ENCODE data around the gene MUTYH.

The MUTYH gene

DNA sequence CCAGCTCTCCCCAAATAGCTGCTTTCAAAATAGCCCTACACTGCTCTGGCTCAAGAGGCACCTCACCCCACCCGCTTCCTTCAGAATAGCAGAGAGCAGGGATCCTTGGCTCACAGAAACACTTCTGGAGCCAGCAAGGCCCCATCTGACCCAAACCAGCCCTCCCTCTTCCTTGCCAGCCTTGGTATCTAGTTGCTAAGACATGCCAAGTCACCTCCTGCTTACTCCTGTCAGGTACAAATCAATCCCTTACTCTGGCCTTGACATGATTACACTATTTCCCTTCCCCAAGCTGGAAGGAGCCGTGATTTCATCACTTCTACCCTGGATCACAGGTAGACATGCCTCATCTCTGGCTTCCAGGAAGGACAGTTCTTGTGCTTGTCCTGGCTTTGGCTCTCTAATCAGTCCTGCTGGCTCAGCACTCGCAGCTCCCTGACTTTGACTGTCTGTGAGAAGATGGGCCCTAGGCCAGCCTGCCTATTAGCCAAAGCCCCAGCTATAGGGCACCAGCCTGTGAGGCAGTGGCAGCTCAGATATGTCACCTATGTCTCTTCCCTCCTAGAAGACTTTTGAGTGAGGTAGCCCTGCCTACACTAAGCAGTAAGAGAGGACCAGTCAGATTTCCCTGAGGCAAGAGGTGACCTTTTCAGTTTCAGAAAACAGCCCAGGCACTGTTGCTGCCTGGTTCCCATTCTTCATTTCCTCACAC, 8.9 kb upstream of the MUTYH start:
- DNase-seq (ENCODE audit: low read depth), result no peak

- DNase-seq (ENCODE audit: low read depth), result no peak
Measured at GRCh38 chr1:45348609-45348965, 8.3 kb upstream of the MUTYH start.

- no peak for DNase-seq (ENCODE audit: low read depth)
Measured at GRCh38 chr1:45348020-45348419, 7.8 kb upstream of the MUTYH start.

DNA sequence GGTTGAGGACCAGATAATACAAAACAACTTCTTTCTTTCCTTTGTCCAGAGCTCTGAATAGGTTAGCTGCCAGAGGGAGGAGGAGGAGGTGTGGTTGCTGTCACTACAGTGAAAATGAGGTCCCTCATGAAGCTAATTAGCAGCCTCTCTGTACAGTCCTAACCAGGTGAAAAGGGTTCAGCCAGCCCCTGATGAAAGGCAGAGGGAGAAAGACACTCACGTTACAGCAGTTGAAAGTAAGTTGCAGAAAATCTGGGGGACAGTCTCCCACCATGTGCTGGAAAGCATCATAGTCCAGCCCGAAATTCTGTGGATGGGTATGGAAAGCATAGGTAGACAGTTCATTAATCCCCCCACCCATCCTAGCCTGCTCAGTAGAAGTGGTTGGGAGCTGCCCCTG, 6.2 kb upstream of the MUTYH start:
- no peak for DNase-seq (ENCODE audit: low read depth)

DNA sequence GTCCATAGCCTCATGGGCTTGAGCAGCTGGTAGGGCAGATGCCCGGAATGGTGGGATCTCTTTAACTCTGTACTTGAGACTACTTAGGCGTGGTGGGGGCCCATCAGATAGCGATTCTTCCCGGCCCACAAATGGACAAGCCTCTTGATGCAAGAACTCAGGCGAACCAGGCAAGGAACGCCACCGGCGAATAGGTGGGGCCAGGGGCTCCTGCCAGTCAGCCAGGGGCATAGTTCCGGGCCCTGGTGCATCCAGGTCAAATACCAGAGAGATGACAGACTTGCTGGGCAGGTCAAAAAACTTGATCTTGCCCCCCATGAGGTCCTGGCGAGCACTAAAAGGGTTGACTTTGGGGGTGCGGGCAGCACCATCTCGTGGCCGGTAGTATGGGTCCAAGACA, 4.8 kb upstream of the MUTYH start:
- no peak for DNase-seq (ENCODE audit: low read depth)

DNA sequence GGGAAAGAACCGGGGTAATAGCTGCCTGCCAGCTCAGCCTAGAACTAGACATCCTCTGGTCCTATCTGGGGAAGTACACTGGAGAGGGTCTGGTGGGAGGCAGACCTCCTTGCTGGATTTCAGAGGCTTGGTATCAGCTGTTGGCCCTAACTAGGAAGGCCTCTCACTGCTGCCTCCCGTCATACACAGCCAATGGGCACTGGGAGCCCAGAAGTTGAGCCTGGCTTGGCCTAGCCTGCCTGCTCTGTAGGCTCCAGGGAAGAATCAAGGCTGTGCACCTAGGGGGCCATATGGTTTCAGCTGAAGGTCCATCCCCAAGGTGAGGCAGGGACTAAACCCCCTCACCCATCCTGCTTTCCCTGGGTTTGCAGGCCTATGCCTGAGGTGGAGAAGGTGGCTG, 4.3 kb upstream of the MUTYH start:
- DNase-seq (ENCODE audit: low read depth), result no peak

- no peak for DNase-seq (ENCODE audit: low read depth)
Measured at GRCh38 chr1:45340816-45341466, 701 bp upstream of the MUTYH start.

- DNase-seq (ENCODE audit: low read depth), result no peak
Measured at GRCh38 chr1:45337630-45338325, 2.5 kb downstream of the MUTYH start.

DNA sequence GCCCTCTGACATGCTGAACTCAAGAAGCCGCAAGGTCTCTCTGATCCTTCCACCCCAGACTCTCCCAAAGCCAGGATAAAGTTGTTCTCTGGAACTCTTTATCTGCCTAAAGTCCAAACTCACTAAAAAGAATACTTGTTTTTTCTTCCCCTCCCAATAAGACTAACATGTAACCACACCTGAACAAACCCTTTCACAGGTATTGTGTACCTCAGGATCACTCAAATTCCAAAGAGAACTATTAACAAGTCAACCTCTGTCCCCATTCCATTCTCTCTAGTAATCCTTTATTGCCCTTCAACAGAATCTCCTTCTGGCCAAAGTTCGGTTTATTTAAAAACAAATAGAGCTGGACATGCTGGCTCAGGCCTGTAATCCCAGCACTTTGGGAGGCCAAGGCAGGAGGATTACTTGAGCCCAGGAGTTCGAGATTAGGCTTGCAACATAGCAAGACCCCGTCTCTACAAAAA, 4.3 kb downstream of the MUTYH start:
- DNase-seq (ENCODE audit: low read depth), result no peak

DNA sequence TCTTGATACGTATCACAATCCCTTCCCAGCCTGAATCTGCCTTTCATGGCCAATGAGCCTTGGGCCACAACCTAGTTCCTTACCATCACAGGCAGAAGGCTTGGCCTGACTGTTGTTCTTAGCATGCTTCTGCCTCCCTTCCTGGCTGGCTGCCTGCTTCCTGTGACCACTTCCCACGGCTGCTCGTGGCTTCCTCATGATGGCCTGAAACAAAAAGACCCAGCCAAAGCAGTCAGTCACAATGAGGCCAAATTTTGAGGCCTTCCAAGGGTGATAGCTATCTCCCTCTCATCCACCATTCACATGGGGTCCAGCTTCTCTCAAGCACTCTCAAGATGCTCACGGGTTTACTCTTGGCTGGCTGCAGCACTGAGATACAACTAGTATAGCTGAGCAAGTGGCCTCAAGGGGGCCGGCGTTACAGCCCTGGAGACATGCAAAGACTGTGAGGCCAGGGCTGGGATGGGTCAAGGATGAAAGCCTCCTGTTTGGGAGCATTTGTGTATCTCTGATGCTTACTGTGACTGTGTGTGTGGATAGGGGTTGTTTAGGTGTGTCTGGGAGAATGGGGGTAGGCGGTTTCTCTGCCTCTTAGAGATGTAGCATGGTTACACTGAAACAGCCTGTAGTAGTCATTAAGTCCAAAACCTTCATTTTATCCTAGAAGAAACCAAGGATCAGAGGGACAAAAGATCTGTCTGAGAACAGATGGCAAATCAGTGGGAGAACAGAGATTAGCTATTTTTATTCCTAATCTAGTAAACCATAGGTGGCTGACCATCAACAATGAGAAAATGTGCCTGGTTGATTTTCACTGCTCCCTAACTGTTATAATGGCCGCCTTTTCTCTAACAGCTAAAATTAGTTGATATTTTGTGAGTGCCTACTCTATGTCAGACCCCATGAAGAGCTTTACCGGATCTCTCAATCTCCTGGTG, 5.7 kb downstream of the MUTYH start:
- no peak for DNase-seq (ENCODE audit: low read depth)

DNA sequence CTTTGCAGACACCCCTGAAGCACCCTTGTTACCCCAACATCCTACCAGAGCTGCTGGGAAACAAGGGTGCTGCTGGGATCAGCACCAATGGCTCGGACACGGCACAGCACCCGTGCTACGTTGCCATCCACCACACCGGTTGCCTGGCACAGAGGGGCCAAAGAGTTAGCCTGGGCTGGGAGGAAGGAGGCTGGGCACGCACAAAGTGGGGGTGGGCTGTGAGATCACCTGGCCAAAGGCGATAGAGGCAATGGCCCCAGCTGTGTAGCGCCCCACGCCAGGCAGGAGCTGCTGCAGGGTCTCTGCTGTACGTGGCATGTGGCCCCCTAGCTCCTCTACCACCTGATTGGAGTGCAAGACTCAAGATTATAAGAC, 7.9 kb downstream of the MUTYH start:
- no peak for DNase-seq (ENCODE audit: low read depth)

DNA sequence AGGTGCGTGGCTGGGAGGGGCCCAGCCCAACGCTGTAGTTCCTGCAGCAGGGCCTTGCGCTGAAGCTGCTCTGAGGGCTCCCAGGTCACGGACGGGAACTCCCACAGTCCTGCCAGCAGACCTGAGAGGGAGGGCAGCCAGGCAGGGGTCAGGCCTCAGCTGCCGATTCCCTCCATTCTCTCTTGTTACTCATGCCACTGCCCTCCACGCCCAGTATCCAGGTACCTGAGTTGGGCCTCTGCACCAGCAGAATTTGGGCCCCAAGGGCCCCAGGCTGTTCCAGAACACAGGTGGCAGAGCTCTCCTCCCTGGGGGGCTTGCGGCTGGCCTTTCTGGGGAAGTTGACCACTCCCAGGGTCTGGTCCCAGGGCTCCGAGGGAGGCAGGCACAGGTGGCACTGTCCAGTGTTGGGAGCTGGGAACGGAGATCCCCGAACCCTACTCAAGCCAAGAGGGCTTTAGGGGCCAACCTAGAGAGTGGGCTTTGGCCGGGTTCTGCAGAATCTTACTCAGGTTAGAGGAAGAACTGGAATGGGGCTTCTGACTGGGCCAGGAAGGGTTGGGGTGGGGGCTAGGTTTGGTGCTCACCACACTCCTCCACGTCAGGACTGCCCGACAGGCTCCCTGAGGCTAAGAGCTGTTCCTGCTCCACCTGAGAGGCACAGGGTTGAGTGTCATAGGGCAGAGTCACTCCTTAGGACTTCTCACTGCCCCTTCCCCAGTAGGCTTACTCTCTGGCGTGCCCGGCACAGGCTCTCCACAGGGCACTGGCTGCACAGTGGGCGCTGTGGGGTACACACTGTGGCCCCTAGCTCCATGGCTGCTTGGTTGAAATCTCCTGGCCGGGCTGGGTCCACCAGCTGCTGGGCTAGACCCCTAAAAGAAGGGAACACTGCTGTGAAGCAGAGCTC, 8.5 kb downstream of the MUTYH start:
- no peak for DNase-seq (ENCODE audit: low read depth)

GRCh38 chr1:45329445-45329844, 10.8 kb downstream of the MUTYH start:
- DNase-seq (ENCODE audit: low read depth), result no peak

GRCh38 chr1:45328680-45329079, 11.6 kb downstream of the MUTYH start:
- DNase-seq (ENCODE audit: low read depth), result no peak

- DNase-seq (ENCODE audit: low read depth), result no peak
Measured at GRCh38 chr1:45327644-45328515, 12.4 kb downstream of the MUTYH start.

GRCh38 chr1:45326627-45327623, 13.3 kb downstream of the MUTYH start, which contains the start of gene HPDL:
Gene HPDL, plus strand, starts transcription at chr1:45326895. Its CDS starts 254 bp downstream, at chr1:45327149.
- DNase-seq (ENCODE audit: low read depth), result no peak

DNA sequence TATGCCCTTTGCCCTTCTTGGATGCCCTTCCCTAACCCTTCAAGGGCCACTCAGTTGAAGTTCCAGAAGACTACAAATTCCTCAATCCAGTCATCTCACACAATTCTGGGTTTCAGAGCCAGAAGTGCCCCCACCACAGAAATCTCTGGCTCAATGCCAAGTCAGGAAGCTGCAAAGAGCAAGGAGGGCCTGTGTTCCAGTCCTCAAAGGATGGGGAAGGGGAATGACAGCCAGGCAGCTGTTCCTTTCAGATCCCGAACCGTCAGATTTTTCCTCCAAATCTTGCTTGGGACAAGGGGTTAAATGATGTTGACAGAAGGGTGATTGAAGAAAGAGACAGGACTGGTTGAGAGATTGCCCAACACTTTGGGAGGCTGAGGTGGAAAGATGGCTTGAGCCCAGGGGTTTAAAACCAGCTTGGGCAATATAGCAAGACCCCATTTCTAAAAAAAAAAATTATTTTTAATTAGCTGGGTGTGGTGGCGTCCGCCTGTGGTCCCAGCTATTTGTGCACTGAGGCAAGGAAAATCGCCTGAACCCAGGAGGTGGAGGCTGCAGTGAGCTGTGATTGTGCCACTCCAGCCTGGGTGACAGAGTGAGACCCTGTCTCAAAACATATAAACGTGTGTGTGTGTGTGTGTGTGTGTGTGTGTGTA, 14.3 kb downstream of the MUTYH start:
- DNase-seq (ENCODE audit: low read depth), result no peak

DNA sequence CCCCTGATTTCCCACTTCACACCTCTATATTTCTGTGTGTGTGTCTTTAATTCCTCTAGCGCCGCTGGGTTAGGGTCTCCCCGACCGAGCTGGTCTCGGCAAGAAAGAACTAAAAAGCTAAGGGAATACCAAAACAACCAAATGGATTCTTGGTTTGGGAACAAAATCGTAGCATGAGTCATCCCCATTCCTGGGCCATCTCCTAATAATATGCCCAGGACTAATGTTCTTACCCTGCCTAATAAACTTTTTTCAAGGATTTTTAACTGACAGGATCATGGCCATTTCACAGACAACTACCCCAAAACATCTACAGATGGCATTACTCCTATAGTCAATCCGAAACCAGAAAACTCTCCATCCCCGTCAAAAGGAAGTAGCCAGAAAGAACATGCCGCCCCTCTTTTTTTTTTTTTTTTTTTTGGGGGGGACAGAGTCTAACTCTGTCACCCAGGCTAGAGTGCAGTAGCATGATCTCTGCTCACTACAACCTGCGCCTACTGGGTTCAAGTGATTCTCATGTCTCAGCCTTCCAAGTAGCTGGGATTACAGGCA, 17.7 kb downstream of the MUTYH start:
- no peak for DNase-seq (ENCODE audit: low read depth)

Measured in fibroblast of the conjunctiva (primary cell).